Measurements from ENCODE around the gene MYRIP.

The MYRIP gene

DNA sequence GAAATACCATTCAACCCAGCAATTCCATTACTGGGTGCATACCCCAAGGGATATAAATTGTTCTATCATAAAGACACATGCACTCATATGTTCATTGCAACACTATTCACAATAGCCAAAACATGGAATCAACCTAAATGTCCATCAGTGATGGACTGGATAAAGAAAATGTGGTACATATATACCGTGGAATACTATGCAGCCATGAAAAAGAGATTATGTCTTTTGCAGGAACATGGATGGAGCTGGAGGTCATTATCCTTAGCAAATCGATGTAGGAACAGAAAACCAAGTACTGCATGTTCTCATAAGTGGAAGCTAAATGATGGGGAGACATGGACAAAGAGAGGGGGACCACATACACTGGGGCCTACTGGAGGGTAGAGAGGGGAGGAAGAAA lies 5.5 kb upstream of the MYRIP start:
- Histone ChIP-seq H3K4me3 (ENCODE audit: low read depth, low read length) (no peak overlapping the region), H3K27ac (no peak overlapping the region), H3K27me3 (replicated peaks) (peaks cover 13% of the 10 kb centered on the region), H3K36me3 (replicated peaks) (no peaks in the 10 kb centered on the region)
- DNase-seq = no peak
- TF ChIP-seq, protein P1, sequence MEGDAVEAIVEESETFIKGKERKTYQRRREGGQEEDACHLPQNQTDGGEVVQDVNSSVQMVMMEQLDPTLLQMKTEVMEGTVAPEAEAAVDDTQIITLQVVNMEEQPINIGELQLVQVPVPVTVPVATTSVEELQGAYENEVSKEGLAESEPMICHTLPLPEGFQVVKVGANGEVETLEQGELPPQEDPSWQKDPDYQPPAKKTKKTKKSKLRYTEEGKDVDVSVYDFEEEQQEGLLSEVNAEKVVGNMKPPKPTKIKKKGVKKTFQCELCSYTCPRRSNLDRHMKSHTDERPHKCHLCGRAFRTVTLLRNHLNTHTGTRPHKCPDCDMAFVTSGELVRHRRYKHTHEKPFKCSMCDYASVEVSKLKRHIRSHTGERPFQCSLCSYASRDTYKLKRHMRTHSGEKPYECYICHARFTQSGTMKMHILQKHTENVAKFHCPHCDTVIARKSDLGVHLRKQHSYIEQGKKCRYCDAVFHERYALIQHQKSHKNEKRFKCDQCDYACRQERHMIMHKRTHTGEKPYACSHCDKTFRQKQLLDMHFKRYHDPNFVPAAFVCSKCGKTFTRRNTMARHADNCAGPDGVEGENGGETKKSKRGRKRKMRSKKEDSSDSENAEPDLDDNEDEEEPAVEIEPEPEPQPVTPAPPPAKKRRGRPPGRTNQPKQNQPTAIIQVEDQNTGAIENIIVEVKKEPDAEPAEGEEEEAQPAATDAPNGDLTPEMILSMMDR (IDR thresholded peaks at IDR 0.05; ENCODE audit: low read depth, low read length, missing control alignments) = no peak
- in situ Hi-C loops (cut with HindIII; ENCODE audit: low pct_ligation_motif_present, low sequenced_read_pairs) = no loop called here

GRCh38 chr3:39804951-39805350 lies 4.5 kb upstream of the MYRIP start:
- no peak overlapping the region for H3K4me3 ChIP-seq (ENCODE audit: low read depth, low read length)
- in situ Hi-C loops (cut with HindIII; ENCODE audit: low pct_ligation_motif_present, low sequenced_read_pairs) = no loop called here
- no peak for DNase-seq
- no peaks in the 10 kb centered on the region for H3K36me3 ChIP-seq (replicated peaks)
- TF ChIP-seq, protein P1 (IDR thresholded peaks at IDR 0.05; ENCODE audit: low read depth, low read length, missing control alignments) = no peak
- peaks cover 21% of the 10 kb centered on the region for H3K27me3 ChIP-seq (replicated peaks)
- H3K27ac ChIP-seq = no peak overlapping the region

DNA sequence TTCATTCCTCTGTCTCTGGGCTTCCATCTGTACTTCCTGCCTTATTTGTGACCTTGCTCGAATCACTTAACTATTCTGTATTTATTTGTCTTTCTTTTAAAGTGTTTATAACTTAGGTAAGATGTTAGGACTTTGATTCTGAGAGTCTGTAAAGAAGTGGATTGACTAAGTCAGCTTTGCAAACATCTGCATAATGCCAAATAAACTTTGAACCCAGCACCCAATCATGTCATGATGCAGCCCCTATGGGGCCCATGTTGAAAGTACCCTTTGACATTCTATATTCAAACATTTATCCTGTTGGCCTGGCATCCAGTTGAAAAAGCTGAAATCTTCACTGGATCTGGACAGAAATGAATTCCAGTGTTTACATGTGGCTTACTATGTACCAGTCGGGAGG lies 3.8 kb upstream of the MYRIP start:
- Histone ChIP-seq H3K36me3 (replicated peaks) (no peaks in the 10 kb centered on the region), H3K27me3 (replicated peaks) (peaks cover 28% of the 10 kb centered on the region), H3K4me3 (ENCODE audit: low read depth, low read length) (no peak overlapping the region), H3K27ac (no peak overlapping the region)
- DNase-seq = no peak
- TF ChIP-seq, protein P1 (IDR thresholded peaks at IDR 0.05; ENCODE audit: low read depth, low read length, missing control alignments) = no peak
- in situ Hi-C loops (cut with HindIII; ENCODE audit: low pct_ligation_motif_present, low sequenced_read_pairs) = no loop called here

DNA sequence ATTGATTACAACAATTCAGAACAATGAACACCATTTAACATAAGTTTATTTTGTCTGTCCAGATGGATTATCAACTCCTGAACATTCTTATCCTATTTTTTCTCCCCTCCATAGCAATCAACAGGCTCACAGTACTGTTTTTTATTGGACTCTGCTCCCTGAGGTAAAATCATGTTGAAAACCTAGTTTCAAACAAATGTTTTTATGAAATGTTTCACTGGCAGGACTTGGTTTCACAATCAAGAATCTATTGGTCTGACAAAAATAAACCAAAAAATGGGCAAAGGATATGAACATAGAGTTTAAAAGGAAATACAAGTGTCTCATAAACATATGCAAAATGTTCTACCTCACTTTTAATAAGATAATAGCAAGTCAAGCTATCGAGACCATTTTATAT lies 2.6 kb upstream of the MYRIP start:
- H3K36me3 ChIP-seq (replicated peaks) = no peaks in the 10 kb centered on the region
- no peak overlapping the region for H3K27ac ChIP-seq
- in situ Hi-C loops (cut with HindIII; ENCODE audit: low pct_ligation_motif_present, low sequenced_read_pairs) = no loop called here
- H3K27me3 ChIP-seq (replicated peaks) = peaks cover 39% of the 10 kb centered on the region
- DNase-seq = no peak
- H3K4me3 ChIP-seq (ENCODE audit: low read depth, low read length) = no peak overlapping the region
- TF ChIP-seq, protein P1 (IDR thresholded peaks at IDR 0.05; ENCODE audit: low read depth, low read length, missing control alignments) = no peak

DNA sequence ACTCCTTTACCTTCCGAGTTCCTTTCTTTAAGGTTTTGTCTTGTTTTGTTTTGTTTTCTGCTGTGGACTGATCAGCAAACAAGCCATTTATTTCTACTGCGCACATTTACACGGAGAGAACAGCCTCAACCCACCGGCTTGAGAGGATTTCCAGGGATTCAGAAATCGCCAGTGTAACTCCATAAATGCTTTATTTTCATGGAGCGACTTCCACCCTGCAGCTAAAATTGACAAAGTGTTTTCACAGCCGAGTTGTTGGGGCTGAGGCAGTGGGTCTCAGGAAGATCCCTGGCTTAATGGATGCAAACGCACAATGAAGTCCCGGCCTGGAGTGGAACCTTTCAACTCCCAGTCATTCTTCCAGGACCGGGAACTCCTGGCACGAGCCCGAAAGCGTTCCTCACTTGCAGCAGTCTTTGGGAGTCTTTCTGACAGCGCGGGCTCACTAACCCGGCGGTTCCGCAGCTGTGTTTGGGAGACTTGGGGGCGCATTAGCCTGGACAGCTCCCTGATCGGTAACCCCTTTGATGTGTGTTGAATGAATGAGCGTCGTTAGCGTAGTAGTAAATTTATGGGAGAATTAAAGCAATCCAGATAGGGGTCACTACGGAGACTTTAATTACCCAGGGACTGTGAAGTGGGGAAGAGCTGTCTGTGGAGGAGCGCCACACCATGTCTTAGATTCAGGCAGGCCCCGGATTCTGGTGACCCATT lies 785 bp upstream of the MYRIP start:
- TF ChIP-seq, protein P1 (IDR thresholded peaks at IDR 0.05; ENCODE audit: low read depth, low read length, missing control alignments) = no peak
- DNase-seq = no peak
- Histone ChIP-seq H3K27me3 (replicated peaks) (peaks cover 40% of the 10 kb centered on the region), H3K27ac (no peak overlapping the region), H3K4me3 (ENCODE audit: low read depth, low read length) (no peak overlapping the region), H3K36me3 (replicated peaks) (no peaks in the 10 kb centered on the region)
- in situ Hi-C loops (cut with HindIII; ENCODE audit: low pct_ligation_motif_present, low sequenced_read_pairs) = no loop called here

Measured in brain microvascular endothelial cell (primary cell).